Measurements from ENCODE around the gene SHC3.

SHC3 gene

GRCh38 chr9:89044881-89045280 is 133.7 kb downstream of the SHC3 start:
- DNase-seq (ENCODE audit: low spot score) (no peak), ATAC-seq (ENCODE audit: low read depth) (no peak)
- TF ChIP-seq CTCF (IDR thresholded peaks at IDR 0.05; ENCODE audit: poor library complexity, severe bottlenecking) = no peak
- Histone ChIP-seq H3K9me3 (ENCODE audit: severe bottlenecking) (no peaks in the 10 kb centered on the region), H3K4me3 (ENCODE audit: severe bottlenecking) (no peak overlapping the region), H3K27ac (ENCODE audit: poor library complexity, severe bottlenecking) (no peak overlapping the region), H3K27me3 (ENCODE audit: insufficient read depth, poor library complexity, severe bottlenecking) (no peaks in the 10 kb centered on the region), H3K36me3 (ENCODE audit: low read depth) (no peaks in the 10 kb centered on the region), H3K4me1 (ENCODE audit: insufficient read depth, poor library complexity, severe bottlenecking) (no peaks in the 10 kb centered on the region)

- no peaks in the 10 kb centered on the region for H3K36me3 ChIP-seq (ENCODE audit: low read depth)
- H3K9me3 ChIP-seq (ENCODE audit: severe bottlenecking) = no peaks in the 10 kb centered on the region
- no peaks in the 10 kb centered on the region for H3K27me3 ChIP-seq (ENCODE audit: insufficient read depth, poor library complexity, severe bottlenecking)
- no peak for TF ChIP-seq CTCF (IDR thresholded peaks at IDR 0.05; ENCODE audit: poor library complexity, severe bottlenecking)
- DNase-seq (ENCODE audit: low spot score) (no peak), ATAC-seq (ENCODE audit: low read depth) (no peak)
- no peak overlapping the region for H3K27ac ChIP-seq (ENCODE audit: poor library complexity, severe bottlenecking)
- no peaks in the 10 kb centered on the region for H3K4me1 ChIP-seq (ENCODE audit: insufficient read depth, poor library complexity, severe bottlenecking)
- no peak overlapping the region for H3K4me3 ChIP-seq (ENCODE audit: severe bottlenecking)
Measured at GRCh38 chr9:89044104-89044503, 134.5 kb downstream of the SHC3 start.

- no peaks in the 10 kb centered on the region for H3K27me3 ChIP-seq (ENCODE audit: insufficient read depth, poor library complexity, severe bottlenecking)
- H3K4me3 ChIP-seq (ENCODE audit: severe bottlenecking) = no peak overlapping the region
- DNase-seq (ENCODE audit: low spot score) = no peak
- no peak overlapping the region for H3K27ac ChIP-seq (ENCODE audit: poor library complexity, severe bottlenecking)
- ATAC-seq (ENCODE audit: low read depth) = no peak
- H3K36me3 ChIP-seq (ENCODE audit: low read depth) = no peaks in the 10 kb centered on the region
- H3K9me3 ChIP-seq (ENCODE audit: severe bottlenecking) = no peaks in the 10 kb centered on the region
- TF ChIP-seq CTCF (IDR thresholded peaks at IDR 0.05; ENCODE audit: poor library complexity, severe bottlenecking) = no peak
- H3K4me1 ChIP-seq (ENCODE audit: insufficient read depth, poor library complexity, severe bottlenecking) = no peaks in the 10 kb centered on the region
Measured at GRCh38 chr9:89042984-89043383, 135.6 kb downstream of the SHC3 start.

- no peak overlapping the region for H3K27ac ChIP-seq (ENCODE audit: poor library complexity, severe bottlenecking)
- H3K4me1 ChIP-seq (ENCODE audit: insufficient read depth, poor library complexity, severe bottlenecking) = no peaks in the 10 kb centered on the region
- H3K9me3 ChIP-seq (ENCODE audit: severe bottlenecking) = no peaks in the 10 kb centered on the region
- no peaks in the 10 kb centered on the region for H3K36me3 ChIP-seq (ENCODE audit: low read depth)
- no peak for TF ChIP-seq CTCF (IDR thresholded peaks at IDR 0.05; ENCODE audit: poor library complexity, severe bottlenecking)
- ATAC-seq (ENCODE audit: low read depth) (no peak), DNase-seq (ENCODE audit: low spot score) (no peak)
- H3K4me3 ChIP-seq (ENCODE audit: severe bottlenecking) = no peak overlapping the region
- no peaks in the 10 kb centered on the region for H3K27me3 ChIP-seq (ENCODE audit: insufficient read depth, poor library complexity, severe bottlenecking)
Measured at GRCh38 chr9:89039664-89040063, 139.0 kb downstream of the SHC3 start.

DNA sequence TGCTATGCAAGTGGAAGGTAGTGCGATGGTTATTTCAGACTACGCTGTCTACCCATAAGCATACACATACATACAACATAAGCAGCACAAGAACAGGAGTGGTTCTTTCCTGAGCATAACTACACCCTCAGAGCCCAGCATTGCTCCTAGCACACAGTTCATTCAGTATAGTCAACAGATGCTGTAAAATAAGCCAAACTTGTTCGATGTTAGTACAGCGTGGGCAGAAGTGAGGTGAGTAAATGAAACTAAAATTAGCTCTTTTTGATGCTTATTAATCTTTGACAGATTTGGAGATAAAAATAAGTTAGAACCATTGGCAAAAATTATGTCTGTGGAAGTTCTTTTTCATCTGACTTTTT is 139.5 kb downstream of the SHC3 start:
- TF ChIP-seq CTCF (IDR thresholded peaks at IDR 0.05; ENCODE audit: poor library complexity, severe bottlenecking) = no peak
- H3K36me3 ChIP-seq (ENCODE audit: low read depth) = no peaks in the 10 kb centered on the region
- no peaks in the 10 kb centered on the region for H3K9me3 ChIP-seq (ENCODE audit: severe bottlenecking)
- H3K4me1 ChIP-seq (ENCODE audit: insufficient read depth, poor library complexity, severe bottlenecking) = no peaks in the 10 kb centered on the region
- H3K27ac ChIP-seq (ENCODE audit: poor library complexity, severe bottlenecking) = no peak overlapping the region
- no peak overlapping the region for H3K4me3 ChIP-seq (ENCODE audit: severe bottlenecking)
- no peaks in the 10 kb centered on the region for H3K27me3 ChIP-seq (ENCODE audit: insufficient read depth, poor library complexity, severe bottlenecking)
- DNase-seq (ENCODE audit: low spot score) (no peak), ATAC-seq (ENCODE audit: low read depth) (no peak)

Measured in RWPE2 (cell line).